Rectal smooth muscle tissue (tissue), 1 donor: ENCODE data around the gene CALML5.
A peak's percentile ranks its signal among the peaks of the same experiment; 100 is the strongest.

Source experiments
- H3K27ac ChIP-seq: one replicate; pipeline ENCODE4 v1.7.0; 2013; ENCODE audit warnings: low read depth, low read length, inconsistent platforms
- H3K27me3 ChIP-seq: one replicate; pipeline ENCODE4 v1.7.0; 2013; ENCODE audit warnings: low read length; ENCODE audit not compliant: control insufficient read depth, insufficient read depth
- H3K36me3 ChIP-seq: one replicate; pipeline ENCODE4 v1.7.0; 2013; ENCODE audit warnings: low read length; ENCODE audit not compliant: control insufficient read depth, insufficient read depth
- H3K4me1 ChIP-seq: one replicate; pipeline ENCODE4 v1.7.0; 2013; ENCODE audit warnings: low read length; ENCODE audit not compliant: control insufficient read depth, insufficient read depth
- H3K4me3 ChIP-seq: one replicate; pipeline ENCODE4 v1.7.0; 2013; ENCODE audit warnings: low read length
- H3K9ac ChIP-seq: one replicate; pipeline ENCODE4 v1.7.0; 2013; ENCODE audit warnings: low read length

CALML5 gene

GRCh38 chr10:5499493-5500140, at the start of gene CALML5:
Gene CALML5, minus strand, starts transcription at chr10:5499570. Its CDS starts 132 bp downstream, at chr10:5499438.
- no peak within 1 kb of the TSS for H3K27ac ChIP-seq
- H3K27me3 ChIP-seq = no peaks in the 10 kb centered on the region
- no peaks in the 10 kb centered on the region for H3K4me1 ChIP-seq
- no peak within 1 kb of the TSS for H3K9ac ChIP-seq
- H3K36me3 ChIP-seq = no peaks in the 10 kb centered on the region
- H3K4me3 ChIP-seq = no peak within 1 kb of the TSS

- Histone ChIP-seq H3K4me1 (peaks cover 11% of the 10 kb centered on the region), H3K36me3 (no peaks in the 10 kb centered on the region), H3K4me3 (peak overlapping the region; percentile 44), H3K27me3 (no peaks in the 10 kb centered on the region), H3K9ac (peak overlapping the region; percentile 0), H3K27ac (peak overlapping the region; percentile 80)
These were observed 48.7 kb upstream of the CALML5 start for GRCh38 chr10:5547931-5548660.

- Histone ChIP-seq H3K27ac (peak overlapping the region; percentile 80), H3K27me3 (no peaks in the 10 kb centered on the region), H3K4me3 (peak overlapping the region; percentile 44), H3K9ac (peak overlapping the region; percentile 69), H3K4me1 (peaks cover 11% of the 10 kb centered on the region), H3K36me3 (no peaks in the 10 kb centered on the region)
These were observed 48.2 kb upstream of the CALML5 start for GRCh38 chr10:5547681-5547930.

- peak overlapping the region; percentile 44 for H3K4me3 ChIP-seq
- H3K9ac ChIP-seq = peak overlapping the region; percentile 69
- H3K27me3 ChIP-seq = no peaks in the 10 kb centered on the region
- H3K36me3 ChIP-seq = no peaks in the 10 kb centered on the region
- peaks cover 11% of the 10 kb centered on the region for H3K4me1 ChIP-seq
- peak overlapping the region; percentile 80 for H3K27ac ChIP-seq
These were observed 47.7 kb upstream of the CALML5 start for GRCh38 chr10:5546891-5547680.

- H3K4me1 ChIP-seq = peaks cover 11% of the 10 kb centered on the region
These were observed 46.7 kb upstream of the CALML5 start for GRCh38 chr10:5545778-5546710.

GRCh38 chr10:5545426-5545777, 46.0 kb upstream of the CALML5 start:
- Histone ChIP-seq H3K9ac (no peak overlapping the region), H3K4me3 (no peak overlapping the region), H3K27me3 (no peaks in the 10 kb centered on the region), H3K27ac (peak overlapping the region; percentile 11), H3K36me3 (no peaks in the 10 kb centered on the region), H3K4me1 (peaks cover 11% of the 10 kb centered on the region)

More at GRCh38 chr10:5545778-5546710, 46.7 kb upstream of the CALML5 start:
- Histone ChIP-seq H3K36me3 (no peaks in the 10 kb centered on the region), H3K4me3 (no peak overlapping the region), H3K27ac (peak overlapping the region; percentile 80), H3K27me3 (no peaks in the 10 kb centered on the region), H3K9ac (no peak overlapping the region)

- Histone ChIP-seq H3K36me3 (no peaks in the 10 kb centered on the region), H3K9ac (no peak overlapping the region), H3K27ac (no peak overlapping the region), H3K4me3 (no peak overlapping the region), H3K27me3 (no peaks in the 10 kb centered on the region), H3K4me1 (peaks cover 11% of the 10 kb centered on the region)
These were observed 45.6 kb upstream of the CALML5 start for GRCh38 chr10:5545011-5545410.

- H3K9ac ChIP-seq = no peak overlapping the region
- no peaks in the 10 kb centered on the region for H3K36me3 ChIP-seq
- H3K27me3 ChIP-seq = no peaks in the 10 kb centered on the region
- no peak overlapping the region for H3K4me3 ChIP-seq
- H3K4me1 ChIP-seq = peaks cover 11% of the 10 kb centered on the region
- no peak overlapping the region for H3K27ac ChIP-seq
These were observed 44.9 kb upstream of the CALML5 start for GRCh38 chr10:5544216-5544805.

GRCh38 chr10:5543623-5544022, 44.3 kb upstream of the CALML5 start:
- Histone ChIP-seq H3K27ac (no peak overlapping the region), H3K4me3 (no peak overlapping the region), H3K36me3 (no peaks in the 10 kb centered on the region), H3K4me1 (peaks cover 11% of the 10 kb centered on the region), H3K27me3 (no peaks in the 10 kb centered on the region), H3K9ac (no peak overlapping the region)

GRCh38 chr10:5542100-5542499, 42.7 kb upstream of the CALML5 start:
- peaks cover 1% of the 10 kb centered on the region for H3K4me1 ChIP-seq
- H3K27me3 ChIP-seq = no peaks in the 10 kb centered on the region
- H3K9ac ChIP-seq = no peak overlapping the region
- no peak overlapping the region for H3K4me3 ChIP-seq
- H3K27ac ChIP-seq = no peak overlapping the region
- no peaks in the 10 kb centered on the region for H3K36me3 ChIP-seq

- Histone ChIP-seq H3K27me3 (no peaks in the 10 kb centered on the region), H3K4me3 (no peak overlapping the region), H3K9ac (no peak overlapping the region), H3K36me3 (no peaks in the 10 kb centered on the region), H3K4me1 (no peaks in the 10 kb centered on the region), H3K27ac (no peak overlapping the region)
These were observed 41.5 kb upstream of the CALML5 start for GRCh38 chr10:5540891-5541290.
